ENCODE measurements around the gene PREX1. TPM values are rescaled to one million over a fixed set of nuclear protein-coding genes. Genes with fewer than 3 reads are reported as not detected.

Gene PREX1
- total RNA-seq, 1 experiment from 2014 or later = 41.4 TPM

- in situ Hi-C loops (cut with HindIII; ENCODE audit: low pct_unique_long_range_greater_than_20kb, low sequenced_read_pairs) = no loop called here
Observed at GRCh38 chr20:48802647-48803046, 25.2 kb downstream of the PREX1 start.

GRCh38 chr20:48802216-48802615 is 25.6 kb downstream of the PREX1 start:
- DNase-seq (ENCODE audit: low read depth) = no peak
- in situ Hi-C loops (cut with HindIII; ENCODE audit: low pct_unique_long_range_greater_than_20kb, low sequenced_read_pairs) = no loop called here

More at GRCh38 chr20:48802647-48803046, 25.2 kb downstream of the PREX1 start:
- no peak for DNase-seq (ENCODE audit: low read depth)

- in situ Hi-C loops (cut with HindIII; ENCODE audit: low pct_unique_long_range_greater_than_20kb, low sequenced_read_pairs) = no loop called here
- DNase-seq (ENCODE audit: low read depth) = no peak
Observed at GRCh38 chr20:48801197-48801596, 26.6 kb downstream of the PREX1 start.

- in situ Hi-C loops (cut with HindIII; ENCODE audit: low pct_unique_long_range_greater_than_20kb, low sequenced_read_pairs) = no loop called here
- DNase-seq (ENCODE audit: low read depth) = no peak
Observed at GRCh38 chr20:48800177-48800576, 27.6 kb downstream of the PREX1 start.

GRCh38 chr20:48799328-48800105 is 28.3 kb downstream of the PREX1 start:
- DNase-seq (ENCODE audit: low read depth) = no peak
- in situ Hi-C loops (cut with HindIII; ENCODE audit: low pct_unique_long_range_greater_than_20kb, low sequenced_read_pairs) = no loop called here

- no peak for DNase-seq (ENCODE audit: low read depth)
- in situ Hi-C loops (cut with HindIII; ENCODE audit: low pct_unique_long_range_greater_than_20kb, low sequenced_read_pairs) = no loop called here
Observed at GRCh38 chr20:48797850-48798747, 29.7 kb downstream of the PREX1 start.

- DNase-seq (ENCODE audit: low read depth) = no peak
- in situ Hi-C loops (cut with HindIII; ENCODE audit: low pct_unique_long_range_greater_than_20kb, low sequenced_read_pairs) = no loop called here
Observed at GRCh38 chr20:48797275-48797825, 30.4 kb downstream of the PREX1 start.

GRCh38 chr20:48795732-48796131 is 32.1 kb downstream of the PREX1 start:
- no peak for DNase-seq (ENCODE audit: low read depth)
- in situ Hi-C loops (cut with HindIII; ENCODE audit: low pct_unique_long_range_greater_than_20kb, low sequenced_read_pairs) = no loop called here

GRCh38 chr20:48794816-48795457 is 32.9 kb downstream of the PREX1 start:
- in situ Hi-C loops (cut with HindIII; ENCODE audit: low pct_unique_long_range_greater_than_20kb, low sequenced_read_pairs) = no loop called here
- no peak for DNase-seq (ENCODE audit: low read depth)

- DNase-seq (ENCODE audit: low read depth) = no peak
- in situ Hi-C loops (cut with HindIII; ENCODE audit: low pct_unique_long_range_greater_than_20kb, low sequenced_read_pairs) = no loop called here
Observed at GRCh38 chr20:48794360-48794759, 33.4 kb downstream of the PREX1 start.

- DNase-seq (ENCODE audit: low read depth) = no peak
- in situ Hi-C loops (cut with HindIII; ENCODE audit: low pct_unique_long_range_greater_than_20kb, low sequenced_read_pairs) = no loop called here
Observed at GRCh38 chr20:48793776-48794175, 34.0 kb downstream of the PREX1 start.

GRCh38 chr20:48791666-48792071 is 36.1 kb downstream of the PREX1 start:
- DNase-seq (ENCODE audit: low read depth) = no peak
- in situ Hi-C loops (cut with HindIII; ENCODE audit: low pct_unique_long_range_greater_than_20kb, low sequenced_read_pairs) = no loop called here

GRCh38 chr20:48791014-48791413 is 36.8 kb downstream of the PREX1 start:
- DNase-seq (ENCODE audit: low read depth) = no peak
- in situ Hi-C loops (cut with HindIII; ENCODE audit: low pct_unique_long_range_greater_than_20kb, low sequenced_read_pairs) = no loop called here

GRCh38 chr20:48790473-48791003 is 37.3 kb downstream of the PREX1 start:
- no peak for DNase-seq (ENCODE audit: low read depth)
- in situ Hi-C loops (cut with HindIII; ENCODE audit: low pct_unique_long_range_greater_than_20kb, low sequenced_read_pairs) = no loop called here

GRCh38 chr20:48789781-48790472 is 37.9 kb downstream of the PREX1 start:
- in situ Hi-C loops (cut with HindIII; ENCODE audit: low pct_unique_long_range_greater_than_20kb, low sequenced_read_pairs) = no loop called here
- DNase-seq (ENCODE audit: low read depth) = no peak

- no peak for DNase-seq (ENCODE audit: low read depth)
- in situ Hi-C loops (cut with HindIII; ENCODE audit: low pct_unique_long_range_greater_than_20kb, low sequenced_read_pairs) = no loop called here
Observed at GRCh38 chr20:48789185-48789668, 38.6 kb downstream of the PREX1 start.

- in situ Hi-C loops (cut with HindIII; ENCODE audit: low pct_unique_long_range_greater_than_20kb, low sequenced_read_pairs) = no loop called here
- DNase-seq (ENCODE audit: low read depth) = no peak
Observed at GRCh38 chr20:48788486-48789072, 39.2 kb downstream of the PREX1 start.
